KOPT-K1 (cell line): ENCODE results near the gene MLKL.

Experiments
- H3K27ac ChIP-seq: fragments of 200-600 bp; sonication (generic); 2 replicates; pipeline ENCODE4 v1.5.1; 2016; ENCODE audit warnings: antibody characterized with exemption, mild to moderate bottlenecking, low read depth, low read length; ENCODE audit not compliant: poor library complexity, severe bottlenecking
- H3K36me3 ChIP-seq: fragments of 200-600 bp; sonication (generic); 2 replicates; pipeline ENCODE4 v1.5.1; 2017; ENCODE audit warnings: antibody characterized with exemption, mild to moderate bottlenecking, low read length, moderate library complexity; ENCODE audit not compliant: insufficient read depth
- H3K9me3 ChIP-seq: fragments of 200-600 bp; sonication (generic); 2 replicates; pipeline ENCODE4 v1.5.1; 2017; ENCODE audit warnings: antibody characterized with exemption, low read length, mild to moderate bottlenecking; ENCODE audit not compliant: insufficient read depth, poor library complexity, severe bottlenecking

The MLKL gene

GRCh38 chr16:74625500-74626350 is 74.9 kb downstream of the MLKL start:
- H3K27ac ChIP-seq: no peak overlapping the region
- peaks cover 100% of the 10 kb centered on the region for H3K36me3 ChIP-seq
- H3K9me3 ChIP-seq: no peaks in the 10 kb centered on the region

- H3K27ac ChIP-seq: no peak overlapping the region
- peaks cover 98% of the 10 kb centered on the region for H3K36me3 ChIP-seq
- no peaks in the 10 kb centered on the region for H3K9me3 ChIP-seq
Measured at GRCh38 chr16:74623839-74624235, 76.8 kb downstream of the MLKL start.

- H3K36me3 ChIP-seq: peaks cover 97% of the 10 kb centered on the region
- no peak overlapping the region for H3K27ac ChIP-seq
- H3K9me3 ChIP-seq: no peaks in the 10 kb centered on the region
Measured at GRCh38 chr16:74623214-74623838, 77.3 kb downstream of the MLKL start.

GRCh38 chr16:74622005-74622404 is 78.7 kb downstream of the MLKL start:
- no peaks in the 10 kb centered on the region for H3K9me3 ChIP-seq
- peaks cover 97% of the 10 kb centered on the region for H3K36me3 ChIP-seq
- H3K27ac ChIP-seq: no peak overlapping the region
